Gastrocnemius medialis (tissue), 4 donors: ENCODE measurements around the gene TFEC. TPM values are rescaled to one million over a fixed set of nuclear protein-coding genes. Genes with fewer than 3 reads are reported as not detected.

ENCODE experiments used
- ATAC-seq, 2 donors: fragments of 150-250 bp; one replicate each; pipeline ENCODE4 v1.9.1; 2016
- DNase-seq, 2 donors: peaks; one replicate each; pipeline ENCODE4 v3.0.0-alpha.2; 2019
- H3K27ac ChIP-seq, 4 donors: fragments of 200-600 bp; sonication (generic); 1 replicate in 1 of 4; 2 replicates in 3 of 4; pipeline ENCODE4 v1.5.1; 2016 to 2018; ENCODE audit warnings: mild to moderate bottlenecking in 2 of 4, moderate library complexity in 1 of 4
- H3K27me3 ChIP-seq, 3 donors: fragments of 200-600 bp; sonication (generic) in 2 of 3; 1 replicate in 1 of 3; 2 replicates in 2 of 3; pipeline versions ENCODE4 v1.5.1 to v1.6.0; 2016 to 2019; ENCODE audit warnings: mild to moderate bottlenecking in 1 of 3, moderate library complexity in 1 of 3
- H3K36me3 ChIP-seq, 2 donors: fragments of 200-600 bp; sonication (generic) in 1 of 2; one replicate each; pipeline ENCODE4 v1.5.1; 2017 to 2018
- H3K4me1 ChIP-seq, 2 donors: fragments of 200-600 bp; sonication (generic) in 1 of 2; one replicate each; pipeline ENCODE4 v1.5.1; 2016 to 2017; ENCODE audit warnings: mild to moderate bottlenecking in 2 of 2
- H3K4me3 ChIP-seq, 4 donors: fragments of 200-600 bp; sonication (generic) in 3 of 4; 1 replicate in 1 of 4; 2 replicates in 3 of 4; pipeline ENCODE4 v1.5.1; 2016 to 2019; ENCODE audit warnings: mild to moderate bottlenecking in 2 of 4
- H3K9me3 ChIP-seq, 3 donors: fragments of 200-600 bp; sonication (generic) in 2 of 3; 1 replicate in 1 of 3; 2 replicates in 2 of 3; pipeline ENCODE4 v1.5.1; 2016 to 2019
- CTCF ChIP-seq, 5 experiments: fragments of 450-650 bp in 3 of 5; fragments of 200-600 bp in 2 of 5; sonication (generic) in 2 of 5; IDR thresholded peaks in 4 of 5; conservative IDR thresholded peaks in 1 of 5; 1 replicate in 4 of 5; 2 replicates in 1 of 5; pipeline ENCODE4 v1.5.1; 2016 to 2019; ENCODE audit warnings: antibody characterized with exemption in 5 of 5, mild to moderate bottlenecking in 3 of 5, moderate library complexity in 3 of 5
- POLR2A ChIP-seq, 2 donors: fragments of 450-650 bp; IDR thresholded peaks; one replicate each; pipeline ENCODE4 v1.6.1; 2017; ENCODE audit warnings: antibody characterized with exemption in 2 of 2, mild to moderate bottlenecking in 2 of 2, moderate library complexity in 2 of 2
- in situ Hi-C, 4 donors: fragments of 200-750 bp; cut with MboI; loops; one replicate each; pipeline versions ENCODE4 v1.15.0 to v1.8.0; 2017; ENCODE audit warnings: low sequenced_read_pairs in 4 of 4
- intact Hi-C: fragments of 100-400 bp; cut with DNase I; formaldehyde crosslinking; loops from one replicate; pipeline ENCODE4 v1.15.1; 2023; ENCODE audit warnings: low total_unique reads
- total RNA-seq, 4 donors: library from RNA; depleted of rRNA; stranded (reverse); fragments of >200 nt; gene quantifications; one replicate each; pipeline versions ENCODE4 v1.1.0 to v1.2.3, GENCODE V29; 2016

The TFEC gene
- total RNA-seq, 4 donors from 2014 or later: 0.17 to 0.91 (median 0.72) TPM

GRCh38 chr7:115888981-115889668, 141.4 kb downstream of the TFEC start:
- in situ Hi-C loops: no loop called here
- no peak for ATAC-seq
- intact Hi-C loops: no loop called here

GRCh38 chr7:115885550-115885949, 145.0 kb downstream of the TFEC start:
- intact Hi-C loops (no loop called here), in situ Hi-C loops (no loop called here)
- Histone ChIP-seq H3K4me1 (no peaks in the 10 kb centered on the region), H3K27me3 (no peaks in the 10 kb centered on the region), H3K4me3 (no peak overlapping the region), H3K36me3 (no peaks in the 10 kb centered on the region), H3K9me3 (no peaks in the 10 kb centered on the region), H3K27ac (no peak overlapping the region)
- ATAC-seq: no peak
- TF ChIP-seq POLR2A (IDR thresholded peaks at IDR 0.05): no peak
- no peak for TF ChIP-seq CTCF (IDR thresholded peaks at IDR 0.05 in 4 of 5, conservative IDR thresholded peaks at IDR 0.05 in 1 of 5)
- DNase-seq: no peak

More at GRCh38 chr7:115888981-115889668, 141.4 kb downstream of the TFEC start:
- H3K9me3 ChIP-seq: no peaks in the 10 kb centered on the region
- no peaks in the 10 kb centered on the region for H3K36me3 ChIP-seq
- H3K27ac ChIP-seq: no peak overlapping the region
- H3K4me3 ChIP-seq: no peak overlapping the region
- DNase-seq: no peak
- no peaks in the 10 kb centered on the region for H3K27me3 ChIP-seq
- TF ChIP-seq POLR2A (IDR thresholded peaks at IDR 0.05): no peak
- no peak for TF ChIP-seq CTCF (IDR thresholded peaks at IDR 0.05 in 4 of 5, conservative IDR thresholded peaks at IDR 0.05 in 1 of 5)
- H3K4me1 ChIP-seq: no peaks in the 10 kb centered on the region

Other genes with a start within 250 kb of the TFEC start
- gene TES, start 179.8 kb upstream of the TFEC start, total RNA-seq: 1 to 10 TPM; 4.9 to 8.7 (median 6.2) TPM